Large intestine (tissue), 3 donors: ENCODE results near the gene DAGLA. TPM values are rescaled to one million over a fixed set of nuclear protein-coding genes. Genes with fewer than 3 reads are reported as not detected.
A peak's percentile ranks its signal among the peaks of the same experiment; 100 is the strongest.

Experiments
- DNase-seq, 2 donors: peaks; one replicate each; pipeline versions ENCODE4 v3.0.0 to v3.0.0-alpha.2; 2013
- H3K27ac ChIP-seq: one replicate; pipeline ENCODE4 v1.5.1; 2013; ENCODE audit warnings: low read length
- H3K27me3 ChIP-seq: 2 replicates; pipeline ENCODE4 v1.6.1; 2013; ENCODE audit warnings: low read length; ENCODE audit not compliant: control insufficient read depth, insufficient read depth
- H3K36me3 ChIP-seq: 2 replicates; pipeline ENCODE4 v1.6.1; 2013; ENCODE audit warnings: low read length; ENCODE audit not compliant: control insufficient read depth, insufficient read depth
- H3K4me1 ChIP-seq: one replicate; pipeline ENCODE4 v1.6.1; 2013; ENCODE audit warnings: low read length; ENCODE audit not compliant: control insufficient read depth, insufficient read depth
- H3K4me3 ChIP-seq: one replicate; pipeline ENCODE4 v1.5.1; 2013; ENCODE audit warnings: low read length
- H3K9me3 ChIP-seq: one replicate; pipeline ENCODE4 v1.6.1; 2013; ENCODE audit warnings: mild to moderate bottlenecking, low read depth, low read length, moderate library complexity; ENCODE audit not compliant: control insufficient read depth
- WGBS: methylation state at CpG from one replicate; pipeline ENCODE4 v1.1.5; 2013; ENCODE audit warnings: low lambda C conversion rate; ENCODE audit not compliant: insufficient coverage; 5-methylcytosine and 5-hydroxymethylcytosine counted together
- polyA plus RNA-seq: library from polyadenylated mRNA; unstranded; fragments of 120-200 nt; gene quantifications from one replicate; pipeline ENCODE4 v1.2.1, GENCODE V29; 2013

The DAGLA gene
- polyA plus RNA-seq, 1 donor, result 12.0 TPM

GRCh38 chr11:61792310-61793082 lies 112.3 kb downstream of the DAGLA start, which contains the start of the genes FEN1 and TMEM258:
Gene FEN1, plus strand, starts transcription at chr11:61792911. Its CDS starts 2,451 bp downstream, at chr11:61795362.
Gene TMEM258, minus strand, starts transcription at chr11:61792599. Its CDS starts 41 bp downstream, at chr11:61792558.
- Histone ChIP-seq H3K4me3 (peak within 1 kb of the TSS; percentile 91), H3K36me3 (peaks cover 41% of the 10 kb centered on the region), H3K4me1 (peaks cover 12% of the 10 kb centered on the region), H3K27ac (peak within 1 kb of the TSS; percentile 91), H3K9me3 (peaks cover 3% of the 10 kb centered on the region), H3K27me3 (no peaks in the 10 kb centered on the region)
- peak; percentile 86 to 98 for DNase-seq
- WGBS, result no CpG with 5 or more reads among the region's 61 CpGs

- peak overlapping the region; percentile 91 for H3K27ac ChIP-seq
- peaks cover 3% of the 10 kb centered on the region for H3K9me3 ChIP-seq
- H3K36me3 ChIP-seq, result peaks cover 35% of the 10 kb centered on the region
- no peak for DNase-seq
- H3K27me3 ChIP-seq, result no peaks in the 10 kb centered on the region
- H3K4me3 ChIP-seq, result peak overlapping the region; percentile 91
- no CpG with 5 or more reads among the region's 29 CpGs for WGBS
- H3K4me1 ChIP-seq, result peaks cover 12% of the 10 kb centered on the region
These were observed 113.1 kb downstream of the DAGLA start for GRCh38 chr11:61793083-61793828.

- Histone ChIP-seq H3K9me3 (peaks cover 3% of the 10 kb centered on the region), H3K27me3 (no peaks in the 10 kb centered on the region), H3K27ac (no peak overlapping the region), H3K4me1 (peaks cover 12% of the 10 kb centered on the region), H3K36me3 (peaks cover 32% of the 10 kb centered on the region), H3K4me3 (peak overlapping the region; percentile 91)
- DNase-seq, result no peak
- no CpG with 5 or more reads among the region's 3 CpGs for WGBS
These were observed 113.6 kb downstream of the DAGLA start for GRCh38 chr11:61793829-61794204.

GRCh38 chr11:61794579-61794978 lies 114.4 kb downstream of the DAGLA start:
- 100% methylated on average over 2 of the region's 4 CpGs for WGBS
- DNase-seq, result no peak
- Histone ChIP-seq H3K4me3 (no peak overlapping the region), H3K36me3 (peaks cover 25% of the 10 kb centered on the region), H3K9me3 (peaks cover 3% of the 10 kb centered on the region), H3K4me1 (peaks cover 12% of the 10 kb centered on the region), H3K27ac (no peak overlapping the region), H3K27me3 (no peaks in the 10 kb centered on the region)

- DNase-seq, result no peak
- H3K27me3 ChIP-seq, result no peaks in the 10 kb centered on the region
- peaks cover 12% of the 10 kb centered on the region for H3K4me1 ChIP-seq
- H3K36me3 ChIP-seq, result peaks cover 17% of the 10 kb centered on the region
- no peak overlapping the region for H3K4me3 ChIP-seq
- peaks cover 3% of the 10 kb centered on the region for H3K9me3 ChIP-seq
- no peak overlapping the region for H3K27ac ChIP-seq
- WGBS, result no CpG with 5 or more reads among the region's 12 CpGs
These were observed 115.3 kb downstream of the DAGLA start for GRCh38 chr11:61795459-61795858.

GRCh38 chr11:61795876-61796526 lies 115.8 kb downstream of the DAGLA start:
- WGBS, result no CpG with 5 or more reads among the region's 18 CpGs
- no peak for DNase-seq
- no peak overlapping the region for H3K4me3 ChIP-seq

More at GRCh38 chr11:61795876-61796526, 115.8 kb downstream of the DAGLA start:
- peaks cover 17% of the 10 kb centered on the region for H3K36me3 ChIP-seq
- peaks cover 3% of the 10 kb centered on the region for H3K9me3 ChIP-seq
- H3K27ac ChIP-seq, result no peak overlapping the region
- peaks cover 11% of the 10 kb centered on the region for H3K4me1 ChIP-seq
- no peaks in the 10 kb centered on the region for H3K27me3 ChIP-seq

Other genes starting within 250 kb of the DAGLA start
- gene LRRC10B, start 171.6 kb upstream of the DAGLA start, polyA plus RNA-seq, result 1.3 TPM
- gene SYT7, start 99.3 kb upstream of the DAGLA start, polyA plus RNA-seq, result 12.1 TPM
- 55.5 TPM for gene MYRF, start 72.2 kb downstream of the DAGLA start, polyA plus RNA-seq
- gene TMEM258, start 112.2 kb downstream of the DAGLA start, polyA plus RNA-seq, result 189 TPM
- 21.5 TPM for gene FEN1, start 112.5 kb downstream of the DAGLA start, polyA plus RNA-seq
- 9.0 TPM for gene FADS1, start 136.6 kb downstream of the DAGLA start, polyA plus RNA-seq
- 28.8 TPM for gene FADS2, start 147.9 kb downstream of the DAGLA start, polyA plus RNA-seq
- gene FADS3, start 211.2 kb downstream of the DAGLA start, polyA plus RNA-seq, result 9.1 TPM
- 19.6 TPM for gene RAB3IL1, start 237.2 kb downstream of the DAGLA start, polyA plus RNA-seq